Hepatocyte (in vitro differentiated cells): ENCODE data around the gene LTN1.
"Not testable (repeated sequence)": the region's sequence is repeated elsewhere in the genome, so short reads cannot be mapped to it uniquely, and the experiment has no call there.

Experiments
- CTCF ChIP-seq: fragments of 200-600 bp; sonication (generic); IDR thresholded peaks from 2 replicates; pipeline ENCODE4 v1.5.1; 2016; ENCODE audit warnings: antibody characterized with exemption, mild to moderate bottlenecking; ENCODE audit not compliant: poor library complexity
- EZH2 ChIP-seq: fragments of 200-600 bp; sonication (generic); IDR thresholded peaks from 2 replicates; pipeline ENCODE4 v1.6.1; 2016; ENCODE audit warnings: antibody characterized with exemption, mild to moderate bottlenecking, borderline replicate concordance
- EZH2phosphoT487 ChIP-seq: fragments of 200-600 bp; sonication (generic); IDR thresholded peaks from one replicate; pipeline ENCODE4 v1.6.1; 2018; ENCODE audit warnings: antibody characterized with exemption, mild to moderate bottlenecking, low read depth, moderate library complexity; ENCODE audit not compliant: unreplicated experiment, severe bottlenecking

GRCh38 chr21:29011236-29011635 is 18.6 kb upstream of the LTN1 start:
- not testable (repeated sequence) for TF ChIP-seq CTCF, EZH2phosphoT487, EZH2
